ENCODE data around the gene DUSP21.
A peak's percentile ranks its signal among the peaks of the same experiment; 100 is the strongest.

DUSP21 gene

GRCh38 chrX:44871931-44872820 lies 28.4 kb downstream of the DUSP21 start:
- Histone ChIP-seq H3K9ac (ENCODE audit: low read depth, low read length) (peak overlapping the region; percentile 85), H4K20me1 (ENCODE audit: insufficient read depth, low read length) (no peaks in the 10 kb centered on the region; the same call in 1 of the 2 replicates), H3K9me3 (ENCODE audit: insufficient read depth, low read length, severe bottlenecking) (no peaks in the 10 kb centered on the region), H3K4me2 (ENCODE audit: insufficient read depth, low read length) (peak overlapping the region; percentile 66), H3K27ac (ENCODE audit: low read length) (peak overlapping the region; percentile 83), H3K36me3 (ENCODE audit: insufficient read depth, low read length) (peaks cover 3% of the 10 kb centered on the region), H3K4me3 (ENCODE audit: low read depth in 1 of 2, low read length in 2 of 2) (peak overlapping the region; percentile 79 to 88), H3K27me3 (ENCODE audit: insufficient read depth, low read length, poor library complexity) (no peaks in the 10 kb centered on the region), H3K4me1 (ENCODE audit: insufficient read depth, low read length) (peaks cover 28% of the 10 kb centered on the region), H3K79me2 (ENCODE audit: insufficient read depth, low read length) (peaks cover 58% of the 10 kb centered on the region), H2AFZ (ENCODE audit: low read depth, low read length) (peak overlapping the region; percentile 79)
- DNase-seq (no peak), ATAC-seq (ENCODE audit: insufficient read depth, low read depth) (peak; percentile 16)
- no peak for TF ChIP-seq CTCF (IDR thresholded peaks at IDR 0.05; ENCODE audit: borderline replicate concordance, extremely low read depth, low read length, poor library complexity, severe bottlenecking)
- TF ChIP-seq EZH2 (IDR thresholded peaks at IDR 0.05; ENCODE audit: borderline replicate concordance, low read depth, low read length, severe bottlenecking), result no peak

GRCh38 chrX:44872821-44873414 lies 29.1 kb downstream of the DUSP21 start, which contains the start of gene KDM6A:
TSS of gene KDM6A (plus strand) at chrX:44873188. CDS start at chrX:44873552, 364 bp downstream.
- peak; percentile 90 for ATAC-seq (ENCODE audit: insufficient read depth, low read depth)
- TF ChIP-seq CTCF (IDR thresholded peaks at IDR 0.05; ENCODE audit: borderline replicate concordance, extremely low read depth, low read length, poor library complexity, severe bottlenecking) (no peak), EZH2 (IDR thresholded peaks at IDR 0.05; ENCODE audit: borderline replicate concordance, low read depth, low read length, severe bottlenecking) (no peak)
- Histone ChIP-seq H3K79me2 (ENCODE audit: insufficient read depth, low read length) (peaks cover 65% of the 10 kb centered on the region), H3K27me3 (ENCODE audit: insufficient read depth, low read length, poor library complexity) (no peaks in the 10 kb centered on the region), H3K4me2 (ENCODE audit: insufficient read depth, low read length) (peak within 1 kb of the TSS; percentile 76), H3K27ac (ENCODE audit: low read length) (peak within 1 kb of the TSS; percentile 90), H3K4me1 (ENCODE audit: insufficient read depth, low read length) (peaks cover 28% of the 10 kb centered on the region), H2AFZ (ENCODE audit: low read depth, low read length) (peak within 1 kb of the TSS; percentile 79), H4K20me1 (ENCODE audit: insufficient read depth, low read length) (no peaks in the 10 kb centered on the region; the same call in 1 of the 2 replicates), H3K36me3 (ENCODE audit: insufficient read depth, low read length) (peaks cover 3% of the 10 kb centered on the region), H3K4me3 (ENCODE audit: low read depth in 1 of 2, low read length in 2 of 2) (peak within 1 kb of the TSS; percentile 87 to 88), H3K9me3 (ENCODE audit: insufficient read depth, low read length, severe bottlenecking) (no peaks in the 10 kb centered on the region), H3K9ac (ENCODE audit: low read depth, low read length) (peak within 1 kb of the TSS; percentile 85)
- peak; percentile 97 for DNase-seq

GRCh38 chrX:44873415-44874276 lies 29.8 kb downstream of the DUSP21 start:
- Histone ChIP-seq H2AFZ (ENCODE audit: low read depth, low read length) (peak overlapping the region; percentile 75), H3K36me3 (ENCODE audit: insufficient read depth, low read length) (peaks cover 3% of the 10 kb centered on the region), H3K4me3 (ENCODE audit: low read depth in 1 of 2, low read length in 2 of 2) (peak overlapping the region; percentile 80 to 87; a peak in 3 of 4 replicates), H3K4me2 (ENCODE audit: insufficient read depth, low read length) (peak overlapping the region; percentile 76), H3K27ac (ENCODE audit: low read length) (peak overlapping the region; percentile 90), H4K20me1 (ENCODE audit: insufficient read depth, low read length) (peaks cover under 1% of the 10 kb centered on the region; the same call in 1 of the 2 replicates), H3K27me3 (ENCODE audit: insufficient read depth, low read length, poor library complexity) (no peaks in the 10 kb centered on the region), H3K9me3 (ENCODE audit: insufficient read depth, low read length, severe bottlenecking) (no peaks in the 10 kb centered on the region), H3K79me2 (ENCODE audit: insufficient read depth, low read length) (peaks cover 73% of the 10 kb centered on the region), H3K4me1 (ENCODE audit: insufficient read depth, low read length) (peaks cover 28% of the 10 kb centered on the region), H3K9ac (ENCODE audit: low read depth, low read length) (peak overlapping the region; percentile 81)
- TF ChIP-seq EZH2 (IDR thresholded peaks at IDR 0.05; ENCODE audit: borderline replicate concordance, low read depth, low read length, severe bottlenecking) (no peak), CTCF (IDR thresholded peaks at IDR 0.05; ENCODE audit: borderline replicate concordance, extremely low read depth, low read length, poor library complexity, severe bottlenecking) (no peak)
- DNase-seq (peak; percentile 56), ATAC-seq (ENCODE audit: insufficient read depth, low read depth) (peak; percentile 13)

Data from DND-41 (cell line).